Endothelial cell (in vitro differentiated cells): ENCODE measurements around the gene UXS1. TPM values are rescaled to one million over a fixed set of nuclear protein-coding genes. Genes with fewer than 3 reads are reported as not detected.

Experiments used
- DNase-seq: peaks from one replicate; pipeline ENCODE4 v3.0.0; 2021; ENCODE audit warnings: low spot score
- H3K27ac Mint-ChIP-seq: one replicate; pipeline ENCODE4 v1.8.0; 2021; ENCODE audit warnings: mixed read lengths, inconsistent platforms; ENCODE audit not compliant: unreplicated experiment
- H3K27me3 Mint-ChIP-seq: one replicate; pipeline ENCODE4 v1.8.0; 2021; ENCODE audit warnings: mild to moderate bottlenecking, moderate library complexity, mixed read lengths, inconsistent platforms; ENCODE audit not compliant: unreplicated experiment
- H3K36me3 Mint-ChIP-seq: one replicate; pipeline ENCODE4 v1.8.0; 2021; ENCODE audit warnings: mild to moderate bottlenecking, low read depth, mixed read lengths, inconsistent platforms; ENCODE audit not compliant: unreplicated experiment
- H3K4me1 Mint-ChIP-seq: one replicate; pipeline ENCODE4 v1.8.0; 2021; ENCODE audit warnings: mild to moderate bottlenecking, mixed read lengths, inconsistent platforms; ENCODE audit not compliant: unreplicated experiment
- H3K4me3 Mint-ChIP-seq: one replicate; pipeline ENCODE4 v1.8.0; 2021; ENCODE audit warnings: mild to moderate bottlenecking, mixed read lengths, inconsistent platforms; ENCODE audit not compliant: unreplicated experiment
- H3K9me3 Mint-ChIP-seq: one replicate; pipeline ENCODE4 v1.8.0; 2021; ENCODE audit warnings: mixed read lengths, inconsistent platforms; ENCODE audit not compliant: unreplicated experiment
- total RNA-seq: library from RNA; stranded (reverse); fragmentation: NEBNext Ultra II Directional; extraction: Animal tissue kit (Norgen Biotek cat#: 25700); gene quantifications from one replicate; pipeline ENCODE4 v1.2.1, GENCODE V29; 2021; ENCODE audit not compliant: unreplicated experiment
- TF ChIP-seq, protein P1 (sequence below): fragments of 200-600 bp; sonication (generic); IDR thresholded peaks from one replicate; pipeline ENCODE4 v1.5.0; 2021; ENCODE audit warnings: antibody characterized with exemption; ENCODE audit not compliant: unreplicated experiment

Gene UXS1
- total RNA-seq, 1 donor from 2014 or later = 60.4 TPM

GRCh38 chr2:106115250-106115649 lies 78.9 kb downstream of the UXS1 start:
- H3K4me1 Mint-ChIP-seq = peaks cover 2% of the 10 kb centered on the region
- peaks cover 29% of the 10 kb centered on the region for H3K36me3 Mint-ChIP-seq
- no peaks in the 10 kb centered on the region for H3K27me3 Mint-ChIP-seq
- TF ChIP-seq, protein P1, sequence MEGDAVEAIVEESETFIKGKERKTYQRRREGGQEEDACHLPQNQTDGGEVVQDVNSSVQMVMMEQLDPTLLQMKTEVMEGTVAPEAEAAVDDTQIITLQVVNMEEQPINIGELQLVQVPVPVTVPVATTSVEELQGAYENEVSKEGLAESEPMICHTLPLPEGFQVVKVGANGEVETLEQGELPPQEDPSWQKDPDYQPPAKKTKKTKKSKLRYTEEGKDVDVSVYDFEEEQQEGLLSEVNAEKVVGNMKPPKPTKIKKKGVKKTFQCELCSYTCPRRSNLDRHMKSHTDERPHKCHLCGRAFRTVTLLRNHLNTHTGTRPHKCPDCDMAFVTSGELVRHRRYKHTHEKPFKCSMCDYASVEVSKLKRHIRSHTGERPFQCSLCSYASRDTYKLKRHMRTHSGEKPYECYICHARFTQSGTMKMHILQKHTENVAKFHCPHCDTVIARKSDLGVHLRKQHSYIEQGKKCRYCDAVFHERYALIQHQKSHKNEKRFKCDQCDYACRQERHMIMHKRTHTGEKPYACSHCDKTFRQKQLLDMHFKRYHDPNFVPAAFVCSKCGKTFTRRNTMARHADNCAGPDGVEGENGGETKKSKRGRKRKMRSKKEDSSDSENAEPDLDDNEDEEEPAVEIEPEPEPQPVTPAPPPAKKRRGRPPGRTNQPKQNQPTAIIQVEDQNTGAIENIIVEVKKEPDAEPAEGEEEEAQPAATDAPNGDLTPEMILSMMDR = no peak
- H3K27ac Mint-ChIP-seq = no peak overlapping the region
- no peaks in the 10 kb centered on the region for H3K9me3 Mint-ChIP-seq
- DNase-seq = no peak
- H3K4me3 Mint-ChIP-seq = no peak overlapping the region

DNA sequence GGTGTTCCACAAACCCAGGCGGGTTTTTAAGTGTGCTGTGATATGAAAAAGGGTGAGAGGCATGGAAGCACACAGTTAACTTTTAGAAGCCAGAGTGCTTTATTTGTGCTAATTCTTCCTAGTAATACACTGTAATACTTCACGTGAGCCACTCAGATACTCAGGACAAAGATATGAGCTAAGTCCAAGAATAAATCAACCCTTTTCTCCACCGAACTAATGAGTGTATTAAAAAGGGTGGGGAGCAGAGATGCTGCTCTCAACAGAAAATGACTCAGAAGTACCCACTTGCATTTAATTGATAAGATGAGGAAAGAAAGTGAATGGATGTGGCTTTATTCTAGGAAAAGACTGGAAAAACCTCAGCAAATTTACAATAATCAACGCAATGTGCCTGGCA lies 79.9 kb downstream of the UXS1 start:
- Mint-ChIP-seq H3K4me1 (peaks cover 4% of the 10 kb centered on the region), H3K27me3 (no peaks in the 10 kb centered on the region), H3K4me3 (no peak overlapping the region), H3K36me3 (peaks cover 29% of the 10 kb centered on the region), H3K9me3 (no peaks in the 10 kb centered on the region), H3K27ac (no peak overlapping the region)
- no peak for DNase-seq
- TF ChIP-seq, protein P1 = no peak

DNA sequence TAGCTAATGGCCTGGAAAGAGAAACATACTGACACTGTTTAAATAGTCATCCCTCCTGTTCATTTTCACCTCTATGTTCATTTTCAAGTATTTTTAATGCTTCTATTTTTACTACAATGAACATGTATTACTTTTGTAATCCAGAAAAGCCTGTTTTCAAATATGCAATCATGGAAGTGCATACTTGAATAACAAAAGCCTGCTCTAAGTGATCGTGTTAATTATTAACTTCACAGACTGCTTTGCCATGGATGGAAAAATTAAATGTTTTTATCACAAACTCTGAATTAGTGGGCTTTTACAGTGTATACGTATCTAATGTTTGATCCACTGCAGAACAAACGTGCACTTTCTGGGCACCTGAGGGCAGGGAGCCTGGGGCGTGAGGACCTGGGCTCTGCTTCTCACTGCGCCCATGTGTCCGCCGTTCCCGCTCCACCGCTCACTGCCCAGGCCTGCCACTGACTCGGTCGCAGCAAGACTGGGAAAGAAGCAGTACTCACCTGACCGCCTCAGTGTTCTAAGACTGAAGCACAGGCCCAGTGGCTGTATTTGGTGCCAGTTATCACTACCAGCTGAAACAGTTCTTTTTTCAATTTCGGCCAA lies 80.6 kb downstream of the UXS1 start:
- Mint-ChIP-seq H3K36me3 (peaks cover 29% of the 10 kb centered on the region), H3K27ac (no peak overlapping the region), H3K27me3 (no peaks in the 10 kb centered on the region), H3K9me3 (no peaks in the 10 kb centered on the region), H3K4me1 (peaks cover 4% of the 10 kb centered on the region), H3K4me3 (no peak overlapping the region)
- no peak for DNase-seq
- TF ChIP-seq, protein P1 = no peak

DNA sequence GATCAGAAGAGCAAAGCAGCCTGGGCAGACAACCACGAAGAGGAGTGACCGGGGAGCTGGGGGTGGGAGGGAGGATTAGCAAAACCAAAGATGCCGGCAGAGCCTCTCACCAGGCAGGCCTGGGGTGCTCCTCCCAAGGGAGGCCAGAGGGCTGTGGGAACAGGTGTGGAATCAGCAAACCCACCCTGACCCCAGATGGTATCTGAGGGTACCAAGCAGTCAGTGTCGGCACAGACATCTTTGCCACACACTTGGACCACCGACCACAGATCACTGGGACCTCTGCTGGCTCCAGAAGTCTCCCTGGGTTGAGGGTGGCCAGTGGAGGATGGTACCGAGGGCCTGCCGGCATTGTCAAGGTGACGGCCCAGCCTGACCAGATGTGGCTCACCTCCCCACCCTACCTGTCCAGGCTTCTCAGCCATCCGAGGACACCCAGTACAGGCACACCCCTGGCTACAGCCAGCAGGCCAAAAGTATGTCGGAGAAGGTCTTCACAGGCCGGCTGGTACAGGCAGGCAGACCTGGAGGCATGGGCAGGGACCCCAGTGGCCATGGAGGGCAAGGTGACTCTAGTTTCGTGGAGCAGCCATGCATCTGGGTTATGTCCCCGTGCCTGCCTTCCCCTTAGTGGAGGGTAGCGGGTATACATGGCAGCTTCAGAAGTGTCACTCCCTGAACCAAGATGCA lies 82.1 kb downstream of the UXS1 start:
- Mint-ChIP-seq H3K27me3 (no peaks in the 10 kb centered on the region), H3K36me3 (peaks cover 29% of the 10 kb centered on the region), H3K27ac (no peak overlapping the region), H3K4me3 (no peak overlapping the region), H3K9me3 (no peaks in the 10 kb centered on the region), H3K4me1 (peaks cover 4% of the 10 kb centered on the region)
- TF ChIP-seq, protein P1 = no peak
- DNase-seq = no peak
